ENCODE measurements around the gene ABCC1. TPM values are rescaled to one million over a fixed set of nuclear protein-coding genes. Genes with fewer than 3 reads are reported as not detected.

ABCC1 gene
- total and polyA plus RNA-seq, 2 of the 4 experiments (the other 2 are of a cell fraction), result 39.4 to 66.0 TPM

DNA sequence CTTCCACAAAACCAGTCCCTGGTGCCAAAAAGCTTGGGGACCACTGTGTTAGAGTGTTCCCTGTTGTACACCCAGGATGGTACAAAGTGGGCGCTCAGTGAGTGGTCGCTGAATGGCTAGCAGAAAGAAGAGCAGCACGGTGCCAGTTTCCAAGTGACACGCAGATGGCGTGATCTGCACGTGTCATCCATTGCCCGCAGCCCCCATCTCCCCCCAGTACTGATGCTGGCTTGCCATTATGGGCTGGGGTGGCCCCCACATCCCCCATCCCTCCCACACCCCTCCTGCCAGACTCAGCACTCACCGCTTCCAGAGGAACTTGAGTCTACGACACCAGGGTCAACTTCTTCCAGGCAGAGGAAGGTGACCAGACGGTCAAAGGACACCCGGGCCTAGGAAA lies 237.4 kb downstream of the ABCC1 start:
- no peak overlapping the region for H2BK15ac ChIP-seq (ENCODE audit: low read depth, low read length)
- peaks cover 2% of the 10 kb centered on the region for H3K27me3 ChIP-seq (ENCODE audit: control insufficient read depth, insufficient read depth, low read length)
- H3K27ac ChIP-seq (ENCODE audit: insufficient read depth, low read length), result no peak overlapping the region
- H3K36me3 ChIP-seq (ENCODE audit: control insufficient read depth, insufficient read depth, low read length), result no peaks in the 10 kb centered on the region; the same call in none of the 2 replicates
- H3K4me2 ChIP-seq (ENCODE audit: low read depth, low read length), result no peak overlapping the region
- no peak overlapping the region for H3K4me3 ChIP-seq (ENCODE audit: insufficient read depth, low read depth, low read length)
- ChIA-PET POLR2A (ENCODE audit: unreplicated experiment) (no interaction called here), CTCF (interaction anchor here (0.7 kb wide), 1 partner anchor 434 kb away, joined by 3 read pairs; no protein-coding TSS in a partner anchor)
- DNase-seq, result no peak
- H2BK20ac ChIP-seq (ENCODE audit: low read depth, low read length), result no peak overlapping the region
- BruUV-seq (replicated peaks), result no TSS peak
- no peak overlapping the region for H4K8ac ChIP-seq (ENCODE audit: low read depth in 2 of 2, low read length in 2 of 2)
- no peaks in the 10 kb centered on the region for H3K4me1 ChIP-seq (ENCODE audit: control insufficient read depth, insufficient read depth, low read length)
- H4K91ac ChIP-seq (ENCODE audit: insufficient read depth, low read depth, low read length), result no peak overlapping the region
- H3K4ac ChIP-seq (ENCODE audit: low read depth, low read length), result no peak overlapping the region
- no peak overlapping the region for H3K56ac ChIP-seq (ENCODE audit: extremely low read depth, insufficient read depth, low read length)
- no peaks in the 10 kb centered on the region; the same call in 1 of the 2 replicates for H4K20me1 ChIP-seq (ENCODE audit: insufficient read depth, low read length)
- WGBS, 2 experiments (ENCODE audit: extremely low coverage in 2 of 2, insufficient read length in 1 of 2), result 83% methylated on average over 7 of the region's 11 CpGs; no CpG with 5 or more reads in 1 of the 2 experiments
- intact Hi-C loops (cut with micrococcal nuclease) (no loop called here), in situ Hi-C loops (cut with MboI; ENCODE audit: low sequenced_read_pairs) (no loop called here), dilution Hi-C loops (cut with HindIII; ENCODE audit: low sequenced_read_pairs, unreplicated experiment) (no loop called here)
- no peak overlapping the region for H3K14ac ChIP-seq (replicated peaks; ENCODE audit: low read depth, low read length)
- H2BK5ac ChIP-seq (ENCODE audit: low read depth, low read length, poor library complexity, severe bottlenecking), result no peak overlapping the region
- H2AFZ ChIP-seq (replicated peaks; ENCODE audit: low read length, poor library complexity), result no peak overlapping the region
- no peaks in the 10 kb centered on the region for H3K79me1 ChIP-seq (ENCODE audit: low read depth in 1 of 2, low read length in 2 of 2)
- no peak overlapping the region for H2BK120ac ChIP-seq (ENCODE audit: low read depth, low read length)
- 0 out of 2 replicates have a peak, but pooled peaks cover 3% of the 10 kb centered on the region for H3K9me1 ChIP-seq (ENCODE audit: insufficient read depth, low read length)
- TF ChIP-seq MAFK (IDR thresholded peaks at IDR 0.05; ENCODE audit: low read depth, low read length) (no peak), CEBPB (IDR thresholded peaks at IDR 0.05; ENCODE audit: low read depth, low read length) (no peak), SMC3 (IDR thresholded peaks at IDR 0.05; ENCODE audit: low read depth, low read length) (no peak), BHLHE40 (IDR thresholded peaks at IDR 0.05; ENCODE audit: low read depth, low read length) (no peak), RAD21 (IDR thresholded peaks at IDR 0.05; ENCODE audit: low read length) (no peak), MXI1 (IDR thresholded peaks at IDR 0.05; ENCODE audit: borderline replicate concordance, low read depth, low read length) (no peak), MAZ (IDR thresholded peaks at IDR 0.05; ENCODE audit: borderline replicate concordance, low read depth, low read length) (no peak), RCOR1 (IDR thresholded peaks at IDR 0.05; ENCODE audit: insufficient replicate concordance, low read length) (no peak), POLR2A (IDR thresholded peaks at IDR 0.05; ENCODE audit: low read depth, low read length) (no peak), NFE2L2 (IDR thresholded peaks at IDR 0.05; ENCODE audit: low read depth, low read length) (no peak), RFX5 (IDR thresholded peaks at IDR 0.05; ENCODE audit: low read depth, low read length) (no peak), FOS (IDR thresholded peaks at IDR 0.05; ENCODE audit: low read depth, low read length) (no peak), CHD1 (IDR thresholded peaks at IDR 0.05; ENCODE audit: low read depth, low read length) (no peak)
- TF ChIP-seq, protein P1, sequence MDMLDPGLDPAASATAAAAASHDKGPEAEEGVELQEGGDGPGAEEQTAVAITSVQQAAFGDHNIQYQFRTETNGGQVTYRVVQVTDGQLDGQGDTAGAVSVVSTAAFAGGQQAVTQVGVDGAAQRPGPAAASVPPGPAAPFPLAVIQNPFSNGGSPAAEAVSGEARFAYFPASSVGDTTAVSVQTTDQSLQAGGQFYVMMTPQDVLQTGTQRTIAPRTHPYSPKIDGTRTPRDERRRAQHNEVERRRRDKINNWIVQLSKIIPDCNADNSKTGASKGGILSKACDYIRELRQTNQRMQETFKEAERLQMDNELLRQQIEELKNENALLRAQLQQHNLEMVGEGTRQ (IDR thresholded peaks at IDR 0.05; ENCODE audit: low read depth, low read length), result no peak
- TF ChIP-seq, protein P2, sequence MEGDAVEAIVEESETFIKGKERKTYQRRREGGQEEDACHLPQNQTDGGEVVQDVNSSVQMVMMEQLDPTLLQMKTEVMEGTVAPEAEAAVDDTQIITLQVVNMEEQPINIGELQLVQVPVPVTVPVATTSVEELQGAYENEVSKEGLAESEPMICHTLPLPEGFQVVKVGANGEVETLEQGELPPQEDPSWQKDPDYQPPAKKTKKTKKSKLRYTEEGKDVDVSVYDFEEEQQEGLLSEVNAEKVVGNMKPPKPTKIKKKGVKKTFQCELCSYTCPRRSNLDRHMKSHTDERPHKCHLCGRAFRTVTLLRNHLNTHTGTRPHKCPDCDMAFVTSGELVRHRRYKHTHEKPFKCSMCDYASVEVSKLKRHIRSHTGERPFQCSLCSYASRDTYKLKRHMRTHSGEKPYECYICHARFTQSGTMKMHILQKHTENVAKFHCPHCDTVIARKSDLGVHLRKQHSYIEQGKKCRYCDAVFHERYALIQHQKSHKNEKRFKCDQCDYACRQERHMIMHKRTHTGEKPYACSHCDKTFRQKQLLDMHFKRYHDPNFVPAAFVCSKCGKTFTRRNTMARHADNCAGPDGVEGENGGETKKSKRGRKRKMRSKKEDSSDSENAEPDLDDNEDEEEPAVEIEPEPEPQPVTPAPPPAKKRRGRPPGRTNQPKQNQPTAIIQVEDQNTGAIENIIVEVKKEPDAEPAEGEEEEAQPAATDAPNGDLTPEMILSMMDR (conservative IDR thresholded peaks at IDR 0.05; ENCODE audit: low read depth, low read length), result no peak
- TF ChIP-seq, protein P3, sequence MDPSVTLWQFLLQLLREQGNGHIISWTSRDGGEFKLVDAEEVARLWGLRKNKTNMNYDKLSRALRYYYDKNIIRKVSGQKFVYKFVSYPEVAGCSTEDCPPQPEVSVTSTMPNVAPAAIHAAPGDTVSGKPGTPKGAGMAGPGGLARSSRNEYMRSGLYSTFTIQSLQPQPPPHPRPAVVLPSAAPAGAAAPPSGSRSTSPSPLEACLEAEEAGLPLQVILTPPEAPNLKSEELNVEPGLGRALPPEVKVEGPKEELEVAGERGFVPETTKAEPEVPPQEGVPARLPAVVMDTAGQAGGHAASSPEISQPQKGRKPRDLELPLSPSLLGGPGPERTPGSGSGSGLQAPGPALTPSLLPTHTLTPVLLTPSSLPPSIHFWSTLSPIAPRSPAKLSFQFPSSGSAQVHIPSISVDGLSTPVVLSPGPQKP (IDR thresholded peaks at IDR 0.05; ENCODE audit: borderline replicate concordance, low read depth, low read length), result no peak
- no peak overlapping the region for H3K9ac ChIP-seq (ENCODE audit: low read depth, low read length)
- no peak overlapping the region for H2AK5ac ChIP-seq (ENCODE audit: low read depth, low read length)
- H3K9me3 ChIP-seq (ENCODE audit: control insufficient read depth, insufficient read depth, low read length), result no peaks in the 10 kb centered on the region
- H3K23ac ChIP-seq (ENCODE audit: low read depth, low read length), result no peak overlapping the region
- ATAC-seq (ENCODE audit: low read depth), result no peak
- H2AK9ac ChIP-seq (replicated peaks; ENCODE audit: low read depth, low read length, poor library complexity), result no peak overlapping the region
- no peak overlapping the region for H4K5ac ChIP-seq (ENCODE audit: low read depth, low read length)
- H3K18ac ChIP-seq (ENCODE audit: low read depth, low read length), result no peak overlapping the region

All from IMR-90 (cell line).